ENCODE data around the gene ZNF415.

- TF ChIP-seq CTCF (conservative IDR thresholded peaks at IDR 0.05 in 1 of 2, IDR thresholded peaks at IDR 0.05 in 1 of 2; ENCODE audit: low read depth in 1 of 2, low read length in 2 of 2) (no peak), EZH2 (IDR thresholded peaks at IDR 0.05; ENCODE audit: low read length, missing control alignments) (no peak)
Observed at GRCh38 chr19:53102206-53102755, 30.4 kb downstream of the ZNF415 start.
